ENCODE results near the gene FRMPD4. TPM values are rescaled to one million over a fixed set of nuclear protein-coding genes. Genes with fewer than 3 reads are reported as not detected.

The FRMPD4 gene
- total and polyA plus RNA-seq, 2 donors from 2014 or later = not detected

- no peak overlapping the region for H3K27ac ChIP-seq (ENCODE audit: low read depth in 2 of 2, low read length in 2 of 2)
- H3K4me3 ChIP-seq (ENCODE audit: low read length in 3 of 3) = no peak overlapping the region
- FAIRE-seq = no peak
- no peaks in the 10 kb centered on the region for H3K9me3 ChIP-seq (ENCODE audit: control insufficient read depth in 2 of 3, insufficient read depth in 1 of 3, low read length in 3 of 3)
- H3K36me3 ChIP-seq (ENCODE audit: control insufficient read depth in 2 of 3, insufficient read depth in 3 of 3, low read length in 3 of 3) = no peaks in the 10 kb centered on the region
- no peak for DNase-seq
- no peaks in the 10 kb centered on the region for H3K4me1 ChIP-seq (ENCODE audit: control insufficient read depth in 2 of 3, insufficient read depth in 2 of 3, low read depth in 1 of 3, low read length in 3 of 3)
- H3K9ac ChIP-seq (ENCODE audit: low read length in 3 of 3) = no peak overlapping the region
- TF ChIP-seq CTCF (IDR thresholded peaks at IDR 0.05; ENCODE audit: borderline replicate concordance, extremely low read depth, insufficient read depth) = no peak
- intact Hi-C loops (cut with DNase I) = no loop called here
- peaks cover 2% of the 10 kb centered on the region for H3K27me3 ChIP-seq (ENCODE audit: control insufficient read depth, insufficient read depth, low read length)
Measured at GRCh38 chrX:12452268-12452667, 314.0 kb downstream of the FRMPD4 start.

GRCh38 chrX:12460929-12461328 lies 322.7 kb downstream of the FRMPD4 start:
- no peaks in the 10 kb centered on the region for H3K9me3 ChIP-seq (ENCODE audit: control insufficient read depth in 2 of 3, insufficient read depth in 1 of 3, low read length in 3 of 3)

GRCh38 chrX:12463052-12463451 lies 324.8 kb downstream of the FRMPD4 start:
- DNase-seq (no peak), FAIRE-seq (no peak)
- H3K27me3 ChIP-seq (ENCODE audit: control insufficient read depth, insufficient read depth, low read length) = no peaks in the 10 kb centered on the region
- no peak overlapping the region for H3K27ac ChIP-seq (ENCODE audit: low read depth in 2 of 2, low read length in 2 of 2)
- H3K4me1 ChIP-seq (ENCODE audit: control insufficient read depth in 2 of 3, insufficient read depth in 2 of 3, low read depth in 1 of 3, low read length in 3 of 3) = no peaks in the 10 kb centered on the region
- H3K9me3 ChIP-seq (ENCODE audit: control insufficient read depth in 2 of 3, insufficient read depth in 1 of 3, low read length in 3 of 3) = no peaks in the 10 kb centered on the region
- intact Hi-C loops (cut with DNase I) = no loop called here
- H3K36me3 ChIP-seq (ENCODE audit: control insufficient read depth in 2 of 3, insufficient read depth in 3 of 3, low read length in 3 of 3) = no peaks in the 10 kb centered on the region
- no peak overlapping the region for H3K9ac ChIP-seq (ENCODE audit: low read length in 3 of 3)
- no peak for TF ChIP-seq CTCF (IDR thresholded peaks at IDR 0.05; ENCODE audit: borderline replicate concordance, extremely low read depth, insufficient read depth)
- no peak overlapping the region for H3K4me3 ChIP-seq (ENCODE audit: low read length in 3 of 3)

More at GRCh38 chrX:12460929-12461328, 322.7 kb downstream of the FRMPD4 start:
- Histone ChIP-seq H3K4me1 (ENCODE audit: control insufficient read depth in 2 of 3, insufficient read depth in 2 of 3, low read depth in 1 of 3, low read length in 3 of 3) (no peaks in the 10 kb centered on the region), H3K9ac (ENCODE audit: low read length in 3 of 3) (no peak overlapping the region), H3K4me3 (ENCODE audit: low read length in 3 of 3) (no peak overlapping the region), H3K27ac (ENCODE audit: low read depth in 2 of 2, low read length in 2 of 2) (no peak overlapping the region), H3K36me3 (ENCODE audit: control insufficient read depth in 2 of 3, insufficient read depth in 3 of 3, low read length in 3 of 3) (no peaks in the 10 kb centered on the region), H3K27me3 (ENCODE audit: control insufficient read depth, insufficient read depth, low read length) (no peaks in the 10 kb centered on the region)
- TF ChIP-seq CTCF (IDR thresholded peaks at IDR 0.05; ENCODE audit: borderline replicate concordance, extremely low read depth, insufficient read depth) = no peak
- no peak for FAIRE-seq
- no peak for DNase-seq
- intact Hi-C loops (cut with DNase I) = no loop called here

GRCh38 chrX:12463873-12464272 lies 325.6 kb downstream of the FRMPD4 start:
- no peak overlapping the region for H3K4me3 ChIP-seq (ENCODE audit: low read length in 3 of 3)
- H3K36me3 ChIP-seq (ENCODE audit: control insufficient read depth in 2 of 3, insufficient read depth in 3 of 3, low read length in 3 of 3) = no peaks in the 10 kb centered on the region
- DNase-seq (no peak), FAIRE-seq (no peak)
- no peak overlapping the region for H3K9ac ChIP-seq (ENCODE audit: low read length in 3 of 3)
- H3K4me1 ChIP-seq (ENCODE audit: control insufficient read depth in 2 of 3, insufficient read depth in 2 of 3, low read depth in 1 of 3, low read length in 3 of 3) = no peaks in the 10 kb centered on the region
- no peaks in the 10 kb centered on the region for H3K27me3 ChIP-seq (ENCODE audit: control insufficient read depth, insufficient read depth, low read length)
- H3K27ac ChIP-seq (ENCODE audit: low read depth in 2 of 2, low read length in 2 of 2) = no peak overlapping the region
- no peaks in the 10 kb centered on the region for H3K9me3 ChIP-seq (ENCODE audit: control insufficient read depth in 2 of 3, insufficient read depth in 1 of 3, low read length in 3 of 3)
- intact Hi-C loops (cut with DNase I) = no loop called here
- TF ChIP-seq CTCF (IDR thresholded peaks at IDR 0.05; ENCODE audit: borderline replicate concordance, extremely low read depth, insufficient read depth) = no peak
